Measurements from ENCODE around the gene ABCA13.

Gene ABCA13

DNA sequence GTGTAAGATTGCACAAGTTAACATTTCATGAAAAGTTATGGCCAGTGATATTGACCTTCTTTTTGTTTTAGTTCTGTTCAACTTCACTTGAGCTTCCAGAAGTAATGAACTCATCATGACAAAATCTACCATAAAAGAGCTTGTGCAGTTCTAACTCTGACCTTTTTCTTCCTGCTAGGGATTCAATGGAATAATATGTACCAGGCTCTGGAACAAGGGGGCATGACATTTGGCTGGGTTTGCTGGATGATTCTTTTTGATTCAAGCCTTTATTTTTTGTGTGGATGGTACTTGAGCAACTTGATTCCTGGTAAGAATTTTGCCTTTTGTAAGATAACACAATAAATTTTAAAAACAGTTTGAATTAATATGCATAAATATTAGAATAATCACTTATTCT, 205.0 kb downstream of the ABCA13 start:
- no peak overlapping the region for H3K4me3 Mint-ChIP-seq
- H3K27ac Mint-ChIP-seq: no peak overlapping the region
- TF ChIP-seq, protein P1, sequence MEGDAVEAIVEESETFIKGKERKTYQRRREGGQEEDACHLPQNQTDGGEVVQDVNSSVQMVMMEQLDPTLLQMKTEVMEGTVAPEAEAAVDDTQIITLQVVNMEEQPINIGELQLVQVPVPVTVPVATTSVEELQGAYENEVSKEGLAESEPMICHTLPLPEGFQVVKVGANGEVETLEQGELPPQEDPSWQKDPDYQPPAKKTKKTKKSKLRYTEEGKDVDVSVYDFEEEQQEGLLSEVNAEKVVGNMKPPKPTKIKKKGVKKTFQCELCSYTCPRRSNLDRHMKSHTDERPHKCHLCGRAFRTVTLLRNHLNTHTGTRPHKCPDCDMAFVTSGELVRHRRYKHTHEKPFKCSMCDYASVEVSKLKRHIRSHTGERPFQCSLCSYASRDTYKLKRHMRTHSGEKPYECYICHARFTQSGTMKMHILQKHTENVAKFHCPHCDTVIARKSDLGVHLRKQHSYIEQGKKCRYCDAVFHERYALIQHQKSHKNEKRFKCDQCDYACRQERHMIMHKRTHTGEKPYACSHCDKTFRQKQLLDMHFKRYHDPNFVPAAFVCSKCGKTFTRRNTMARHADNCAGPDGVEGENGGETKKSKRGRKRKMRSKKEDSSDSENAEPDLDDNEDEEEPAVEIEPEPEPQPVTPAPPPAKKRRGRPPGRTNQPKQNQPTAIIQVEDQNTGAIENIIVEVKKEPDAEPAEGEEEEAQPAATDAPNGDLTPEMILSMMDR (IDR thresholded peaks at IDR 0.05): no peak
- no peaks in the 10 kb centered on the region for H3K4me1 Mint-ChIP-seq
- peaks cover 7% of the 10 kb centered on the region for H3K27me3 Mint-ChIP-seq (ENCODE audit: low read depth, poor library complexity)
- H3K36me3 Mint-ChIP-seq (ENCODE audit: low read depth): no peaks in the 10 kb centered on the region
- peaks cover 6% of the 10 kb centered on the region for H3K9me3 Mint-ChIP-seq
- DNase-seq: no peak

DNA sequence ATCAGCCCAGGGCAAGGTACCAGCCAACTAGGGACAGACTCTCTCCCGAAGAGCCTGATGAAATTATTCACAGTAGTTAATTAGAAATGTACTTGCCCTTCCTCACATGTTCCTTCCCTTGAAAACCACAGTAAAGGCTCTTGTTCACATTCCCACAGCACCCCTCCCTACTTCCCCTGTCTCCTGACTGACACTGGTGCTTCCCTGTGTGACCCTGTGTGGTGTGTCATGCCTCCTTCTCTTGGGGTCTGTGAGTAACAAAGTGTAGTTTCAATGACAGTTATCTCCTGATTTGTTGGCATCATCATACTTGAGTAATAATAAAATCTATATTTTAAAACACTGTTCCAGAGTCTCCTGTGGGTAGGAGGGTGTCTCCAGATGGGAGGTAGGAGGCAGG, 209.7 kb downstream of the ABCA13 start:
- no peak overlapping the region for H3K4me3 Mint-ChIP-seq

DNA sequence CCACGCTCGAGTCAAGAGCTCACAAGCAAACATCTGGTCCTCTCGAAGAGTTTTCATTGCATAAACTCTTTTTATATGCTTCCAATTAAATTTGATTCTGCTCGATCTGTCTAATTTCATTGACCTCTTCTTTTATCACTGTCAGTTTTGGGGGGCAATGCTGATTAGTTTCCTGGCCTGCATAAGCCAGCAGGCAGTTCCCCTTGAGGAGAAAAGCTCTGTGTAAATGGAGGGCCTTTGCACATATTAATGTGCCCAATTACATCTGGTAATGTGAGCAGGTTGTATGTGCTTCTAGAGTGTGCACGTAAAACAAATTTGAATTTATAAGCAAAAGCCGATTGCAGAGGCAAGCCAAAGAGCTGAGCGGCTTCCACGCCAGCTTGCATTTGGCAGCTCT, 210.3 kb downstream of the ABCA13 start:
- Mint-ChIP-seq H3K36me3 (ENCODE audit: low read depth) (no peaks in the 10 kb centered on the region), H3K27ac (no peak overlapping the region), H3K4me3 (no peak overlapping the region), H3K9me3 (no peaks in the 10 kb centered on the region), H3K4me1 (no peaks in the 10 kb centered on the region), H3K27me3 (ENCODE audit: low read depth, poor library complexity) (peaks cover 8% of the 10 kb centered on the region)
- no peak for DNase-seq
- TF ChIP-seq, protein P1 (IDR thresholded peaks at IDR 0.05): no peak

More for the DNA sequence above, 209.7 kb downstream of the ABCA13 start:
- no peaks in the 10 kb centered on the region for H3K4me1 Mint-ChIP-seq
- DNase-seq: no peak
- H3K27ac Mint-ChIP-seq: no peak overlapping the region
- H3K36me3 Mint-ChIP-seq (ENCODE audit: low read depth): no peaks in the 10 kb centered on the region
- H3K27me3 Mint-ChIP-seq (ENCODE audit: low read depth, poor library complexity): peaks cover 8% of the 10 kb centered on the region
- TF ChIP-seq, protein P1 (IDR thresholded peaks at IDR 0.05): no peak
- H3K9me3 Mint-ChIP-seq: no peaks in the 10 kb centered on the region

DNA sequence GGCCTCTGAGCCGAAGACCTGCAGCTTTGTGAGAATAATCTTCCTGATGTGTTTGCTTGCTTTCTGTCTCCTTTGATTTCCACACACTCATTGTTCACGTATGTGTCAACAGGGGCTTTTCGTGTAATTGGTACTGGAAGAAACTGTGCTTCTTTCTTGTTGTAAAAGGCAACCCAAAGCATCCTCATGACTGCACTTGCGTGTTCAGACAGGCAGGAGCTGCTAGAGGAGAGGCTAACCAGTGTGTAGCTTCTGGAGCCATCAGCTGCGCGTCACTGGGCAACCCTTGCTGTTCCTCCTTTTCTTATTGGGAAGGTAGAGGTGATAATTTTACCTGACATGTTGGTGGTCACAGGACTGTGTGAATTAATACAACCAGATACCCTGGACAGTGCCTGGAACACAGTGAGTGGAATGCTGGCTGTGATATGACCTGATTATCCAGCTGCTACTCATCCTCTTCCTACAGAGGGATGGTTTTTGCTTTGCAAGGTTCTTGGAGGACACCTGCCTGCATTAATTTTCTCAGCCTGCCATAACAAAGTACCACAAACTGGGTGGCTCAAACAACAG, 213.0 kb downstream of the ABCA13 start:
- Mint-ChIP-seq H3K4me3 (no peak overlapping the region), H3K27me3 (ENCODE audit: low read depth, poor library complexity) (peaks cover 6% of the 10 kb centered on the region), H3K36me3 (ENCODE audit: low read depth) (no peaks in the 10 kb centered on the region), H3K9me3 (no peaks in the 10 kb centered on the region), H3K27ac (no peak overlapping the region), H3K4me1 (no peaks in the 10 kb centered on the region)
- no peak for DNase-seq
- TF ChIP-seq, protein P1 (IDR thresholded peaks at IDR 0.05): no peak

DNA sequence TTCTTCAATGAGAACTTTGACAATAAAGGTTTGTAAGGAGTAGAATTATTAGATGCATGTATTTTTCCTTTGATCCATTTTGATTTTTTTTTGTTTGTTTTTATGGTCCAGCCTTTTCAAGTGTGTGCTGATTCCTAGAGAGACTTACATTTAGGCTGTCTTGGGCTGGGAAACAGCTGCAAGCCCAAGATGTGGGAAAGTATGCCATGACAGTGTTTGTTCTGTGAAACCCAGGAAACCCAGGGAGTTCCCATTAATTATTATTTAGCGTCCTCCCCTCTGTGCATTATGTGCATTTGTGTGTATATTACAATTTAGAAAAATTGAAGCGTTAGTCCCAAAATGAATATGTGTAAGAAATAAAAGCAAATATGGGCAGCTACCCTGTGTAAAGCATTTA, 216.7 kb downstream of the ABCA13 start:
- DNase-seq: no peak
- TF ChIP-seq, protein P1 (IDR thresholded peaks at IDR 0.05): no peak
- H3K27me3 Mint-ChIP-seq (ENCODE audit: low read depth, poor library complexity): no peaks in the 10 kb centered on the region

DNA sequence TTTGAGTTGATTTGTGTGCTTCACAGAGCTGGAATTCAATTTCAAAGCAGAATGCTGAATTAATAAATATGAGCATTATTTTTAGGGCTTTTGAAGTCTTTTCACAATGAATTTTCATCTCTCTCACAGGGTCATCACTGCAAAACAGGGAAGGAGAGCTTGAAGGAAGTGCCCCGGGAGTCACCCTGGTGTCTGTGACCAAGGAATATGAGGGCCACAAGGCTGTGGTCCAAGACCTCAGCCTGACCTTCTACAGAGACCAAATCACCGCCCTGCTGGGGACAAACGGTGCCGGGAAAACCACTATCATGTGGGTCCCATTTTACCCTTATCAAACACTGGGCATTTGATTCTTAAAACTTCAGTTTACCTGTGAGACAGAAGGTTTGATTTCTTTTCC, 217.7 kb downstream of the ABCA13 start:
- TF ChIP-seq, protein P1 (IDR thresholded peaks at IDR 0.05): no peak
- Mint-ChIP-seq H3K36me3 (ENCODE audit: low read depth) (no peaks in the 10 kb centered on the region), H3K4me3 (no peak overlapping the region), H3K4me1 (no peaks in the 10 kb centered on the region), H3K27me3 (ENCODE audit: low read depth, poor library complexity) (no peaks in the 10 kb centered on the region), H3K27ac (no peak overlapping the region), H3K9me3 (no peaks in the 10 kb centered on the region)
- no peak for DNase-seq

More for the DNA sequence above, 216.7 kb downstream of the ABCA13 start:
- no peak overlapping the region for H3K4me3 Mint-ChIP-seq
- H3K9me3 Mint-ChIP-seq: no peaks in the 10 kb centered on the region
- H3K27ac Mint-ChIP-seq: no peak overlapping the region
- no peaks in the 10 kb centered on the region for H3K36me3 Mint-ChIP-seq (ENCODE audit: low read depth)
- no peaks in the 10 kb centered on the region for H3K4me1 Mint-ChIP-seq
